ENCODE data around the gene IQCK.
"Not testable (repeated sequence)": the region's sequence is repeated elsewhere in the genome, so short reads cannot be mapped to it uniquely, and the experiment has no call there.

DNA sequence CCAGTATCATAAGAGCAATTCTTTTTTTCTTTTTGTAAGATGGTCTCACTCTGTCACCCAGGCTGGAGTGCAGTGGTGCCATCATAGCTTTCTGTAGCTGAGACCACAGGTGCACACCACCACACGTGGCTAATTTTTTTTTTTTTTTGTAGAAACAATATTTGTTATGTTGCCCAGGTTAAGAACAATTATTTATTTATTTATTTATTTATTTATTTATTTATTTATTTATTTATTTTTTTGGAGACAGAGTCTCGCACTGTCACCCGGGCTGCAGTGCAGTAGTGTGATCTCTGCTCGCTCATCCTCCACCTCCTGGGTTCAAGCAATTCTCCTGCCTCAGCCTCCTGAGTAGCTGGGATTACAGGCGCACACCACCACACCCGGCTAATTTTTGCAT lies 38.8 kb upstream of the IQCK start:
- TF ChIP-seq POLR2A (IDR thresholded peaks at IDR 0.05), result not testable (repeated sequence)
- TF ChIP-seq, protein P1, sequence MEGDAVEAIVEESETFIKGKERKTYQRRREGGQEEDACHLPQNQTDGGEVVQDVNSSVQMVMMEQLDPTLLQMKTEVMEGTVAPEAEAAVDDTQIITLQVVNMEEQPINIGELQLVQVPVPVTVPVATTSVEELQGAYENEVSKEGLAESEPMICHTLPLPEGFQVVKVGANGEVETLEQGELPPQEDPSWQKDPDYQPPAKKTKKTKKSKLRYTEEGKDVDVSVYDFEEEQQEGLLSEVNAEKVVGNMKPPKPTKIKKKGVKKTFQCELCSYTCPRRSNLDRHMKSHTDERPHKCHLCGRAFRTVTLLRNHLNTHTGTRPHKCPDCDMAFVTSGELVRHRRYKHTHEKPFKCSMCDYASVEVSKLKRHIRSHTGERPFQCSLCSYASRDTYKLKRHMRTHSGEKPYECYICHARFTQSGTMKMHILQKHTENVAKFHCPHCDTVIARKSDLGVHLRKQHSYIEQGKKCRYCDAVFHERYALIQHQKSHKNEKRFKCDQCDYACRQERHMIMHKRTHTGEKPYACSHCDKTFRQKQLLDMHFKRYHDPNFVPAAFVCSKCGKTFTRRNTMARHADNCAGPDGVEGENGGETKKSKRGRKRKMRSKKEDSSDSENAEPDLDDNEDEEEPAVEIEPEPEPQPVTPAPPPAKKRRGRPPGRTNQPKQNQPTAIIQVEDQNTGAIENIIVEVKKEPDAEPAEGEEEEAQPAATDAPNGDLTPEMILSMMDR (IDR thresholded peaks at IDR 0.05), result not testable (repeated sequence)
